GM21619 (cell line): ENCODE measurements around the gene KIAA2012.

Experiments used
- ATAC-seq: cut with Tn5 transposase; IDR thresholded peaks from one replicate; pipeline ENCODE4 v1.9.1; 2021; ENCODE audit not compliant: unreplicated experiment

KIAA2012 gene

DNA sequence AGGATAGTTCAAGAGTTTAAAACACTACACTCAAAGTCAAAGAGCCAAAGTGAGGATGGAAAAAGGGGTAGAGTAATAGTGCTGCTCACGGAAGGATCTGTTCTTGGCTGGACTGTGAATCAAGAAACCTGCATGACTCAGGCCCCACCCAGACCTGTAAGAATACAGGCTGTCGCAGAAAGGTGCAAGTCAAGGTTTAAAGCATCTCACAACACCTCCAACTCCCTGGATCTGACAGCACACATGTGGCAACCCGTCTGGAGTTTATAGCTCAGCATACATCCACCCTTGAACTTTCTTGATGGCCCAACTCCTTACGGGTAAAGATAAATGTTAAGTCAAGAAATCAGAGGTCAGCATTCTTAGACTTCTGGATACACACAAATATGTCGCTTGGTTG lies 6.3 kb downstream of the KIAA2012 start:
- no peak for ATAC-seq

DNA sequence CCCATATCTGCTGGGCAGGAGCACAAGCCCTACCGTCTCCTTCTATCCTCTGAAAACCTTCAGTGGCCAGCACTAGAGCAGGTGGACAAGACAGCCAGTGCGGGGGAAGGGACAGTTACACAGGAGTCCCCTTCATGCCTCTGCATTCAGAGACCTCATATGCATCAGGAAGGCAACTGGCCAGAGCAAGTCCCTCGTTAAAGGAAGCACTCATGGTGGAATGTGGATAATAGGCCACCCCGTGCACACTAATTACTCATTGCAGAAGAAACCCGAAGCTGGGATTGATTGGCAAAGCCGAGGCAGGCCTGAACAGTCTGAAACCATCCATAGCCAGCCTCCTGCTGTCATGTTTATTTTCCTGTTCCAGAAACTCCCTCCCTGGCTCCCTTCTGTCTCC lies 11.2 kb downstream of the KIAA2012 start:
- no peak for ATAC-seq

GRCh38 chr2:202088777-202089176 lies 15.7 kb downstream of the KIAA2012 start:
- no peak for ATAC-seq

DNA sequence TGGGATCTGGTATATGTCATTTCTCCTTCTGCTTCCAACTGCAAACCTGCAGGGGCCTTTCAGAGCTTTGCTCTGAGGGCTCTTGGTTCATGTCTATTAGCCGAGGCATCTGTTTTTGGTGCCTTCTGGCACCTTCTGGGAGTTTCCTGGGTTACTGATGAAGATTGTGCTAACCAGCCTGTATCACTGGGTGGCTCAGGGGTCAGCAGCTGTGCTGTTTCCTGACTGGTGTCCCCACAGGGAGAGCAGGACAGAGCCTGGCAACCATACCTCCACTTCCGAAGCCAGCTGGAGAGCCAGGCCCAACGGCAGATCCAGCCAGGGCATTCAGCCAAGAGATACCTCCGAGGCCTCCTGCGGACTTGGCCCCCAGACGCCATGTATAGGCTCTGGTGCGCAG lies 17.5 kb downstream of the KIAA2012 start:
- no peak for ATAC-seq

GRCh38 chr2:202091476-202091875 lies 18.4 kb downstream of the KIAA2012 start:
- no peak for ATAC-seq

- ATAC-seq: no peak
Measured at GRCh38 chr2:202094426-202094986, 21.5 kb downstream of the KIAA2012 start.

GRCh38 chr2:202095235-202095634 lies 22.2 kb downstream of the KIAA2012 start:
- ATAC-seq: no peak

DNA sequence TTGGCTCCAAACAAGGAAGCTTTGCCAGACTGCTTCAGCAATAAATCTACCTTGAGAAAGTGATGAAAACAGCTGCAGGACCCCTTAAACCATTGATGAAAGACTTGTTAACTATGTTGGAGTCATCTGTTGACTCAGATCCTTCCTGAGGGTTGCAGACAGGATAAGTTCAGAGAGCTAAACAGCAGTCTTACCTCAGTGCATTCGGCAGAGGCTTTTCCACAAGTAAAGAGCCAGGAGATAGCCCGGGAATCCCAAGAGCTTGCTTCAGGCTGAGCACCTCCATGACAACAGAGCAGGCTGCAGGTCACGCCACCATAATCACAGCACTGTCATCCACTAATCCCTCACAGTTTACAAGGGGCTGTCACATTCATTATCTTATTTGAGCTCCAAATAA lies 23.7 kb downstream of the KIAA2012 start:
- no peak for ATAC-seq

DNA sequence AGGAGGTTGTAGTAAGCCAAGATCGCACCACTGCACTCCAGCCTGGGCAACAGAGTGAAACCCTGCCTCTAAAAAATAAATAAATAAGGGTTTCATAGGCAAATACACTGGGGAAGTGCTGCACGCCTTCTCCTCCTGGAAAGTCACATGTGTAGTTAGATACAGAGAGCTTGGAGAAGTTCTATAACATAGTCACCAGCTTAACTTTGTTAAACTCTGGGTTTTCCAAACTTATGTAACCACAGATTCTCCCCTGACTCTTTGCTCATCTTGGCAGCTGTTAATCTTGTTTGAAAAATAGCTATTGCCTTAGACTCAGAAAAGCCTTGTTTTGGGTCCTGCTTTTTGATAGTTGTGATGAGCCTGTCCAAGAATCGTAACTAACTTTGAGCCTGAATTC lies 25.2 kb downstream of the KIAA2012 start:
- ATAC-seq: no peak

DNA sequence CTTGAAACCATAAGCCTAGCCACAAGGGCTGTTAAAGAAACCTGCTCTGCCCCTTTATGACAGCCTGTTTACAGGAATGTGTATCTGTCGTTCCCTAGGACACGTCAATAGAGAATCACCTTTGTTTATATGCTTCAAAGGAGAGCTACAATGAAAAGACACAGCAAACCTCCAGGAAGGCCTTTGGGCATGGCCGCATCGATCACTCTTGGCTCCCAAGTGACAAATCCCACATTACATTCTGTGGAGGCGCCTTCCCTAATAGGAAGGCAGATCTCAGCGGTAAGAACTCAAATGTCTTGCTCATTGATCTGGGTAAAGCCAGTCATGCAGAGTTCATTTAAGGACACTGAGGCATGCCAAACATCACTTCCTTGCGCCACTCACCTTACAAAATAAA lies 26.5 kb downstream of the KIAA2012 start:
- no peak for ATAC-seq

DNA sequence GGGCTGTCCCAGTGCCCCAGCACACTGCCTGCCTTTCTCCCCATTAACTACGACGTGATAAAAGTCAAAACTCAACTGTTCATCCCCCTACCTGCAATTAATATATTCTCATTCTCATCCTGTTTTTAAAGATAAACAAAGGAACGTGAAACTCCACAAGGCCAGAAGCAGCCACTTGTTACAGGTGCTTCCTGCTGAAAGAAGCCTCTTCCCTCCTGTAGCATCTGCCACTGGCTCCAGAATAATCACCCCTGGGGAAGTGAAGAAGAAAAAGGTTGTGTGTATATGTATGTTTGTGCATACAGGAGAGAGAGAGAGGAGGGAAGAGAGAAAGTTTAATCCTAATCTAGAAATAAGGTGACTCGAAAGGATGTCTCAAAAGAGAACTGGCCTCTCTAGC lies 27.1 kb downstream of the KIAA2012 start:
- ATAC-seq: no peak

DNA sequence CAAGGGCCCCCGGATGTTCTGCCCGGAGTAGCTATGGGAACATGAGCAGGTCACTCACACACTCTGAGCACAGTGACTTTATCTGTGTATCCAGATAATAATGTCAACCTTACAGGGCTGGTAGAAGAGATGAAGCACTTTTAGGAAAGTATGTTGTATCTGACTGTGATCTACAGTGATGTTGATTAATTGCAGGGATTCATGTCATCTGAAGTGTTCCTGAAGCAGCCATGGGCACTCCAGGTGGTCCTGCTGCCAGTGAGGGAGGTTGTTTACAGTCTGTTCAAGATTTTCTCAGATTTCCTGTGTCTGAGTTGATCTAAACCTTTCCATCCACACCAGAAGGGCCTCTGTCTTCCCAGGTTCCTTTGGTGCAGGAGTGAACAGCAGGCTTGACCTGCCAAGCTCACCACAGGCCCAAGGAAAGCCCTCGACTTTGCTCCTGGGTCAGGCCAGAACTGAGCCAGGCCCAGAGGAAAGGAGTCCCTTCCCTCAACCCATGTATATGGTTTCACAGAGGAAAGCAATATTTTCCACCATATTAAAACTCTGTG lies 28.0 kb downstream of the KIAA2012 start:
- ATAC-seq: no peak

- ATAC-seq: no peak
Measured at GRCh38 chr2:202102425-202103000, 29.5 kb downstream of the KIAA2012 start.

DNA sequence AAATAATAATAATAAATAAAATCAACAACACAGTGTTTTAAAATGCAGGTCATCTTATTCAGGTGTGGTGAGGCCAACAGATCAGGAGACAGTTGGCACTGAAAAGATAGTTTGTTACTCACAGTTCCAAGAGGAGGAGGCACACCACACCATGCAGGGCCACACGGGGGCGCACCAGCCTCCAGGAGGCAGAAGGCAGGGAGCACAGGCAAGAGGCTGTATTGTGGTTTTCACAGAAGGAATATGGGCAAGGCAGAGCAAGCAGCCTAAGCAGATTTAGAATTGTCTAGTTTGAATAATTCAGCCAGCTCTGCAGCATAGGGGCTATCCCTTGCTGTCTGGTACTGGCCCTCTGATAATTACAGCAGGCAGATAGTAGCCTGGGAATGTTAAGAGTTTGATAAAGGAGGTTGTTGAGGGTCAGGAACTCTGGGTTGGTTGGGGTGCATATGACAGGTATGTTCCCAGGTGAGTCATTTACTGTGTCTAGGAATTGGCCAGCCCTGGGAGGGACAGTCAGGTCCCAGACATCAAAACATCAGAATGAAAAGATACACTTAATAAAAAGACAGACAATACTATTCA lies 31.3 kb downstream of the KIAA2012 start:
- no peak for ATAC-seq

DNA sequence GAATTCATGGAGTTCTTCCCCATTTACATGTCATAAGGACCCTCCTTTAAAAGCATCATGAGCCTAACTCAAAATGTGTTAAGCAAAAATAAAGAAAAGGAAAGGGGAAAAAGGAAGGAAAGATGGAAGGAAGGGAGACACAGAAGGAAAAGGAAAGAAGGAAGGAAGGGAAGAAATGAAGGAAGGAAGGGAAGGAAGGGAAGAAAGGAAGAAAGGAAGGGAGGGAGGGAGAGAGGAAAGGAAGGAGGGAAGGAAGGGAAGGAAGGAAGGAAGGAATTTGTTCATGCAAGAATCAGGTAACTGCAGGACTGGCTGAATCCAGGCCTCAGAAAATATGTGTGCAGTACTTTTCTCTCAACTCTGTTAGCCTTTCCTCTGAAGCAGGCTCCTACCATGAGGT lies 32.0 kb downstream of the KIAA2012 start:
- no peak for ATAC-seq

- no peak for ATAC-seq
Measured at GRCh38 chr2:202108345-202108744, 35.3 kb downstream of the KIAA2012 start.

GRCh38 chr2:202109139-202109736 lies 36.2 kb downstream of the KIAA2012 start:
- ATAC-seq: no peak

DNA sequence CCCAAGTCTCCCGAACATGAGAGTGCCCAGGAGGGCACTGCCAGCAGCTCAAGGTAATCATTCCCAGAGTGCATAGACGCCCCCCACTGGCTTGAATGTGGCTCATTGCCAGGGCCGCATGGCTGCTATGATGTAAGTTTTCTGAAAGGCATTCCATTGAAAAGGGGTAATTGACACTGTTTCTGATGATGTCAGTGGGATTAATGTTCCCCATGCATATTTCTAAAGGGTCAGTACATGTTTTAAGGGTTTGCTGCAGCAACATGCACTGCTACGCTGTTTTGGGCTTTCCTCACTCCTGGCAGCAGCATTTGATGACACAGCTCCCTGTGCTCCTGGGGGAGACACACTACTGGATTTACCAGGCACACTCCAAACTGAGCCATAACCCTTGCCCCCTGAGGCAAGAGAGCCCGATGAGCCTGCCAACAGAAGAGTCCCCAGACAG lies 36.7 kb downstream of the KIAA2012 start:
- ATAC-seq: no peak

DNA sequence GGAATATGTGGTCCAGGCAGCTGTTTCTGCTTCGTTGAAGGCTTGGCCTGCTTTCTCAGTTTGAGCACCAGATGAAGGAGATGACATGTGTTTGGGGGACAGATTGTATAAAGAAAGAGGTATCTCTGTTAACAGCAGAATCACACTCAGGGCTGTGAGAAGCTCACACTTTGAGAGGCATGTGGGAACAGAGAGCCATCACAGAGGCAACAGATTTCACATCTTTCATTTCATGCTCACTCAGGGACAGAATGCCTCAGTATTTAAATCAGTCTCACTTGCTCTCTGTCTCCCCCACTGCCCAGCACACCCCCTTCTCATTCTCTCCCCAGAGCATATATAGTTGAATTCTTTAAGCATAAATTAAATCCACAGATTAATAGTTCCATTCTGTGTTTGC lies 37.4 kb downstream of the KIAA2012 start:
- ATAC-seq: no peak

- no peak for ATAC-seq
Measured at GRCh38 chr2:202112041-202112440, 39.0 kb downstream of the KIAA2012 start.

- no peak for ATAC-seq
Measured at GRCh38 chr2:202113571-202114142, 40.6 kb downstream of the KIAA2012 start.

DNA sequence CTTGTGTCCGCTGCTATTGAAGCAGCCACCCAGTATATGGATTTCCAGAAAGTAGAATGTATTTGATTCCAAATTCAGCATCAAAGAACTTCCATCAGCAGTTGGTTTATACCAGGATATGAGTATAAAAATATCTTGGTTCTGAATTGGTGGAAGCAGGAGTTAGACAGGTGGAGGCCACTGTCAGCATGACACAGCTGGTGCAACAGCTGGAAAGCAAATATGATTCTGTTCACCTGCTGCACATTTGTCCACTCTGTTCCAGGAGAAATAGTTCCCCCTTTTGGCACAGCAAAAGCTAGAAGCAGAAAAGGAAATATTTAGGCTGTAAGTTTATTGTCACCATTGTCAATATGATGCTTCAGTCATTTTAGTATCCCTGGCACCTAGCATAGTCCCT lies 41.2 kb downstream of the KIAA2012 start:
- ATAC-seq: no peak
